Esophagus squamous epithelium (tissue), 4 donors: ENCODE results near the gene TMEFF2.

Experiments
- POLR2A ChIP-seq, 4 donors: fragments of 450-650 bp; IDR thresholded peaks; one replicate each; pipeline ENCODE4 v1.6.1; 2017; ENCODE audit warnings: antibody characterized with exemption in 4 of 4, mild to moderate bottlenecking in 4 of 4, moderate library complexity in 3 of 4
- TF ChIP-seq, protein P1 (sequence below), 6 experiments: fragments of 450-650 bp in 4 of 6; fragments of 200-600 bp in 2 of 6; sonication (generic) in 2 of 6; IDR thresholded peaks; one replicate each; pipeline ENCODE4 v1.5.1; 2016 to 2019; ENCODE audit warnings: antibody characterized with exemption in 6 of 6, mild to moderate bottlenecking in 4 of 6, moderate library complexity in 4 of 6

DNA sequence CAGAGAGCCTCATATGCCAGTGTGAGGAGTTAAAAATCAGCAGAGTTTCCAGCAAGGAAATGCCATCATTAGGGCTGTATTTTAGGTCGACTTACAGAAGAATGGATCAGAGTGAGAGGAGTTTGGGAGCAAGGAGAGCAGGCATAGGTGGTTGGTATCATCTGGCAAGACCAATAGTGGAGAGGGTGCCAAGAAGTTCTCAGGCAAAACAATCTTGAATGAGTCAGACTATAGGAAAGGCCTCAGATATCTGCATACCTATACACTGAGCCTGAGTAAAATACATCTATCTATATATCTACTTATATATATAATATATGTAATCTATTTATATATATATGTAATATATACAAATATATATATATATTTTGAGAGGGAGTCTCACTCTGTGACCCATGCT is 57.3 kb downstream of the TMEFF2 start:
- TF ChIP-seq POLR2A (IDR thresholded peaks at IDR 0.05), result no peak
- TF ChIP-seq, protein P1, sequence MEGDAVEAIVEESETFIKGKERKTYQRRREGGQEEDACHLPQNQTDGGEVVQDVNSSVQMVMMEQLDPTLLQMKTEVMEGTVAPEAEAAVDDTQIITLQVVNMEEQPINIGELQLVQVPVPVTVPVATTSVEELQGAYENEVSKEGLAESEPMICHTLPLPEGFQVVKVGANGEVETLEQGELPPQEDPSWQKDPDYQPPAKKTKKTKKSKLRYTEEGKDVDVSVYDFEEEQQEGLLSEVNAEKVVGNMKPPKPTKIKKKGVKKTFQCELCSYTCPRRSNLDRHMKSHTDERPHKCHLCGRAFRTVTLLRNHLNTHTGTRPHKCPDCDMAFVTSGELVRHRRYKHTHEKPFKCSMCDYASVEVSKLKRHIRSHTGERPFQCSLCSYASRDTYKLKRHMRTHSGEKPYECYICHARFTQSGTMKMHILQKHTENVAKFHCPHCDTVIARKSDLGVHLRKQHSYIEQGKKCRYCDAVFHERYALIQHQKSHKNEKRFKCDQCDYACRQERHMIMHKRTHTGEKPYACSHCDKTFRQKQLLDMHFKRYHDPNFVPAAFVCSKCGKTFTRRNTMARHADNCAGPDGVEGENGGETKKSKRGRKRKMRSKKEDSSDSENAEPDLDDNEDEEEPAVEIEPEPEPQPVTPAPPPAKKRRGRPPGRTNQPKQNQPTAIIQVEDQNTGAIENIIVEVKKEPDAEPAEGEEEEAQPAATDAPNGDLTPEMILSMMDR (IDR thresholded peaks at IDR 0.05), result no peak
